K562 (cell line): ENCODE data around the gene ACAP2. TPM values are rescaled to one million over a fixed set of nuclear protein-coding genes. Genes with fewer than 3 reads are reported as not detected.
A peak's percentile ranks its signal among the peaks of the same experiment; 100 is the strongest.

Experiments
- ATAC-seq: fragments of 200-7000 bp; cut with Tn5 transposase; 3 replicates; pipeline ENCODE4 v1.9.1; 2020; ENCODE audit warnings: moderate library complexity
- BruUV-seq: library from RNA; stranded (reverse); fragments of 400-500 nt; replicated peaks from 2 replicates; lab custom pipeline; 2021; lab: Mats Ljungman, UMichigan
- CTCF ChIA-PET: fragments of 300-600 bp; formaldehyde crosslinking; extraction: SDS; loops from one replicate; lab custom pipeline; 2021; ENCODE audit warnings: low intra/inter-chr PET ratio; lab: Yijun Ruan, JAX
- POLR2A ChIA-PET: fragments of 300-600, 350-650 bp; sonication (Branson Sonifier 250); formaldehyde crosslinking; extraction: SDS; loops from one replicate; lab custom pipeline; 2021; ENCODE audit warnings: antibody characterized with exemption, inconsistent platforms; lab: Yijun Ruan, JAX
- DNase-seq, 4 experiments: peaks; one replicate each; pipeline versions ENCODE4 v3.0.0 to v3.0.0-alpha.2; 2011 to 2018; ENCODE audit warnings: low spot score in 3 of 4, mixed read lengths in 3 of 4; ENCODE audit errors: extremely low read depth in 1 of 4
- FAIRE-seq: peaks from 2 replicates; lab custom pipeline; 2011; peaks lifted over from hg19 to GRCh38; lab: Jason Lieb, UNC
- H2AFZ ChIP-seq: 2 replicates; pipeline ENCODE4 v1.6.0; 2011; ENCODE audit warnings: low read depth, low read length, control low read depth, inconsistent platforms
- H3K27ac ChIP-seq: fragments of 200-600 bp; 3 replicates; pipeline ENCODE4 v1.8.0; 2011; ENCODE audit warnings: low read depth, mild to moderate bottlenecking, control low read depth, inconsistent platforms, low read length, moderate library complexity, mixed read lengths; ENCODE audit errors: extremely low read depth
- H3K27me3 ChIP-seq, 2 experiments: fragments of 300-600 bp in 1 of 2; 2 replicates in 1 of 2; 3 replicates in 1 of 2; pipeline versions ENCODE4 v1.6.0 to v1.8.0; 2011; ENCODE audit warnings: inconsistent platforms in 2 of 2, low read length in 2 of 2, mild to moderate bottlenecking in 1 of 2, mixed read lengths in 1 of 2, moderate library complexity in 1 of 2; ENCODE audit not compliant: control insufficient read depth in 2 of 2, insufficient read depth in 2 of 2
- H3K36me3 ChIP-seq: fragments of 300-600 bp; 3 replicates; pipeline ENCODE4 v1.8.0; 2011; ENCODE audit warnings: mild to moderate bottlenecking, low read length, inconsistent platforms; ENCODE audit not compliant: control insufficient read depth, insufficient read depth
- H3K4me1 ChIP-seq, 2 experiments: fragments of 200-600 bp in 1 of 2; replicated peaks in 1 of 2; 2 replicates in 1 of 2; 3 replicates in 1 of 2; pipeline versions ENCODE4 v1.5.1 to v1.8.0; 2011; ENCODE audit warnings: inconsistent platforms in 2 of 2, low read length in 2 of 2, mild to moderate bottlenecking in 1 of 2, mixed read lengths in 1 of 2, moderate library complexity in 1 of 2; ENCODE audit not compliant: control insufficient read depth in 2 of 2, insufficient read depth in 2 of 2
- H3K4me2 ChIP-seq: 2 replicates; pipeline ENCODE4 v1.6.1; 2011; ENCODE audit warnings: low read length, control low read depth, inconsistent platforms, mixed read lengths; ENCODE audit not compliant: insufficient read depth
- H3K4me3 ChIP-seq: fragments of 200-600 bp; sonication (generic), shearing (Covaris generic); 2 replicates; pipeline ENCODE4 v1.5.1; 2016; ENCODE audit warnings: control low read depth, inconsistent platforms
- H3K79me2 ChIP-seq: fragments of 200-600 bp; 3 replicates; pipeline ENCODE4 v1.8.0; 2011; ENCODE audit warnings: low read length, inconsistent platforms; ENCODE audit not compliant: control insufficient read depth, insufficient read depth
- H3K9ac ChIP-seq, 2 experiments: 2 replicates each; pipeline versions ENCODE4 v1.6.0 to v1.6.1; 2011; ENCODE audit warnings: low read depth in 2 of 2, low read length in 2 of 2, control low read depth in 1 of 2, inconsistent platforms in 1 of 2, mild to moderate bottlenecking in 1 of 2, mixed read lengths in 1 of 2; ENCODE audit not compliant: insufficient read depth in 1 of 2
- H3K9me1 ChIP-seq: one replicate; pipeline ENCODE4 v1.6.0; 2011; ENCODE audit warnings: inconsistent platforms, mild to moderate bottlenecking, low read length, moderate library complexity; ENCODE audit not compliant: control insufficient read depth, insufficient read depth
- H3K9me3 ChIP-seq: replicated peaks from 2 replicates; pipeline ENCODE4 v1.5.1; 2011; ENCODE audit warnings: low read depth, low read length, inconsistent platforms; ENCODE audit not compliant: control insufficient read depth, insufficient read depth
- H4K20me1 ChIP-seq: replicated peaks from 2 replicates; pipeline ENCODE4 v1.6.1; 2011; ENCODE audit warnings: low read length, inconsistent platforms, mixed read lengths; ENCODE audit not compliant: control insufficient read depth, insufficient read depth
- C11orf30 ChIP-seq: fragments of 450-650 bp; IDR thresholded peaks from 2 replicates; pipeline ENCODE4 v1.6.1; 2016; ENCODE audit warnings: low read depth, mild to moderate bottlenecking
- CEBPZ ChIP-seq: fragments of 150-350 bp; IDR thresholded peaks from 2 replicates; pipeline ENCODE4 v1.6.1; 2014; ENCODE audit warnings: low read depth, mild to moderate bottlenecking, low read length, borderline replicate concordance
- KAT7 ChIP-seq: sonication (generic); formaldehyde crosslinking; IDR thresholded peaks from 2 replicates; pipeline ENCODE4 v1.8.0; 2022; ENCODE audit warnings: missing genetic modification reagents, mild to moderate bottlenecking, borderline replicate concordance
- NCOR1 ChIP-seq: fragments of 450-650 bp; IDR thresholded peaks from 2 replicates; pipeline ENCODE4 v1.6.1; 2016; ENCODE audit warnings: mild to moderate bottlenecking, moderate library complexity
- PYGO2 ChIP-seq: fragments of 450-650 bp; IDR thresholded peaks from 2 replicates; pipeline ENCODE4 v1.6.1; 2016; ENCODE audit warnings: mild to moderate bottlenecking, missing genetic modification characterization, moderate library complexity, missing compliant biosample characterization
- RBM15 ChIP-seq: fragments of 200-400 bp; formaldehyde crosslinking; IDR thresholded peaks from 2 replicates; pipeline ENCODE4 v1.6.1; 2018; ENCODE audit warnings: mild to moderate bottlenecking, low read length, moderate library complexity; ENCODE audit not compliant: insufficient read depth
- USF2 ChIP-seq: sonication (generic); formaldehyde crosslinking; IDR thresholded peaks from 2 replicates; pipeline ENCODE4 v1.5.0; 2020; ENCODE audit warnings: missing genetic modification reagents
- ZBTB7A ChIP-seq: IDR thresholded peaks from 2 replicates; pipeline ENCODE4 v1.6.1; 2011; ENCODE audit warnings: low read depth, mild to moderate bottlenecking, low read length, moderate library complexity, borderline replicate concordance; ENCODE audit not compliant: control insufficient read depth
- ZNF277 ChIP-seq: fragments of 250-450 bp; sonication (Bioruptor Pico); IDR thresholded peaks from 2 replicates; pipeline ENCODE4 v1.8.0; 2022; ENCODE audit warnings: inconsistent platforms, mild to moderate bottlenecking, moderate library complexity, borderline replicate concordance
- ZNF717 ChIP-seq: fragments of 250-450 bp; sonication (Bioruptor Pico); IDR thresholded peaks from 2 replicates; pipeline ENCODE4 v1.5.0; 2021
- ZZZ3 ChIP-seq: fragments of 450-650 bp; IDR thresholded peaks from 2 replicates; pipeline ENCODE4 v1.6.1; 2016; ENCODE audit warnings: antibody characterized with exemption, mild to moderate bottlenecking, moderate library complexity
- WGBS: fragments of 100-300 bp; shearing (Covaris generic); methylation state at CpG from one replicate; pipeline ENCODE4 v1.1.6; 2016; ENCODE audit warnings: low coverage, mixed read lengths; ENCODE audit not compliant: insufficient coverage; ENCODE audit errors: missing lambda C conversion rate; 5-methylcytosine and 5-hydroxymethylcytosine counted together
- in situ Hi-C: fragments of 300-500 bp; cut with MboI; formaldehyde crosslinking; loops from 4 replicates; pipeline ENCODE4 v1.15.0; 2018; ENCODE audit warnings: inconsistent platforms, mixed read lengths
- intact Hi-C: fragments of 100-400 bp; cut with micrococcal nuclease; formaldehyde crosslinking; loops from 2 replicates; pipeline ENCODE4 v1.14.2; 2022
- polyA plus RNA-seq, 8 experiments: library from polyadenylated mRNA; depleted of rRNA in 4 of 8; stranded (reverse) in 5 of 8; unstranded in 3 of 8; fragments of >200 nt; fragmentation: Nextera tagmentation in 2 of 8; fragmentation: Illumina TruSeq in 1 of 8; extraction: Ambion mirVana in 2 of 8; extraction: Trizol in 1 of 8; gene quantifications; 2 replicates each; pipeline versions ENCODE4 v1.2.1 to v1.2.3, GENCODE V29; 2011 to 2014; ENCODE audit warnings: inconsistent platforms in 1 of 8, missing spikeins in 1 of 8
- total RNA-seq, 7 experiments: library from RNA; depleted of rRNA in 6 of 7; stranded (reverse); fragments of >200 nt in 6 of 7; fragmentation: Illumina TruSeq in 2 of 7; extraction: Trizol in 2 of 7; gene quantifications; 2 replicates each; pipeline versions ENCODE4 v1.2.1 to v1.2.3, GENCODE V29; 2011 to 2021; ENCODE audit warnings: low replicate concordance in 1 of 7
- TF ChIP-seq, protein P1 (sequence below): fragments of 250-450 bp; sonication (Bioruptor Pico); IDR thresholded peaks from 2 replicates; pipeline ENCODE4 v1.4.0; 2020; ENCODE audit warnings: mild to moderate bottlenecking

Gene ACAP2
- total and polyA plus RNA-seq, 9 of the 15 experiments (the other 6 are each of a cell fraction or from before 2014, with no cell fraction given) = 10.6 to 52.7 (median 34.4) TPM

GRCh38 chr3:195348426-195349115 is 94.2 kb downstream of the ACAP2 start (continued):
- TF ChIP-seq CEBPZ (no peak), C11orf30 (peak; percentile 57)

GRCh38 chr3:195337747-195338146 is 105.1 kb downstream of the ACAP2 start:
- Histone ChIP-seq H3K4me3 (no peak overlapping the region), H3K27ac (no peak overlapping the region), H3K36me3 (peaks cover 24% of the 10 kb centered on the region; the same call in 2 of the 3 replicates), H3K4me2 (no peak overlapping the region), H3K9me3 (no peaks in the 10 kb centered on the region), H3K9ac (no peak overlapping the region), H3K9me1 (no peaks in the 10 kb centered on the region), H3K79me2 (no peaks in the 10 kb centered on the region), H3K4me1 (no peaks in the 10 kb centered on the region), H4K20me1 (no peaks in the 10 kb centered on the region), H3K27me3 (no peaks in the 10 kb centered on the region), H2AFZ (no peak overlapping the region)
- intact Hi-C loops = no loop called here
- POLR2A ChIA-PET = interaction anchor here (0.7 kb wide), 1 partner anchor 40 kb away, joined by 3 read pairs; no protein-coding TSS in a partner anchor
- 86% methylated on average over 8 of the region's 8 CpGs for WGBS
- CTCF ChIA-PET = no interaction called here
- BruUV-seq = no TSS peak
- ATAC-seq = peak; percentile 74
- in situ Hi-C loops = no loop called here
- no peak for FAIRE-seq
- DNase-seq = no peak
- no peak for TF ChIP-seq KAT7
- no peak for TF ChIP-seq RBM15
- TF ChIP-seq PYGO2 (tag) = no peak
- no peak for TF ChIP-seq USF2 (CRISPR knock-in tag)
- no peak for TF ChIP-seq ZBTB7A
- no peak for TF ChIP-seq ZNF717 (CRISPR knock-in tag)
- no peak for TF ChIP-seq NCOR1
- TF ChIP-seq, protein P1, sequence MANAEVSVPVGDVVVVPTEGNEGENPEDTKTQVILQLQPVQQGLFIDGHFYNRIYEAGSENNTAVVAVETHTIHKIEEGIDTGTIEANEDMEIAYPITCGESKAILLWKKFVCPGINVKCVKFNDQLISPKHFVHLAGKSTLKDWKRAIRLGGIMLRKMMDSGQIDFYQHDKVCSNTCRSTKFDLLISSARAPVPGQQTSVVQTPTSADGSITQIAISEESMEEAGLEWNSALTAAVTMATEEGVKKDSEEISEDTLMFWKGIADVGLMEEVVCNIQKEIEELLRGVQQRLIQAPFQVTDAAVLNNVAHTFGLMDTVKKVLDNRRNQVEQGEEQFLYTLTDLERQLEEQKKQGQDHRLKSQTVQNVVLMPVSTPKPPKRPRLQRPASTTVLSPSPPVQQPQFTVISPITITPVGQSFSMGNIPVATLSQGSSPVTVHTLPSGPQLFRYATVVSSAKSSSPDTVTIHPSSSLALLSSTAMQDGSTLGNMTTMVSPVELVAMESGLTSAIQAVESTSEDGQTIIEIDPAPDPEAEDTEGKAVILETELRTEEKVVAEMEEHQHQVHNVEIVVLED (CRISPR knock-in tag) = no peak
- no peak for TF ChIP-seq ZZZ3
- TF ChIP-seq ZNF277 = no peak
